Lower leg skin (tissue), 4 donors: ENCODE measurements around the gene DUS2. TPM values are rescaled to one million over a fixed set of nuclear protein-coding genes. Genes with fewer than 3 reads are reported as not detected.

Source experiments
- DNase-seq, 2 donors: peaks; one replicate each; pipeline ENCODE4 v3.0.0-alpha.2; 2019; ENCODE audit warnings: low spot score in 2 of 2
- H3K4me3 ChIP-seq: fragments of 200-600 bp; sonication (generic); 2 replicates; pipeline ENCODE4 v1.5.1; 2017; ENCODE audit warnings: mild to moderate bottlenecking, low read depth; ENCODE audit not compliant: poor library complexity, severe bottlenecking
- POLR2A ChIP-seq, 2 donors: fragments of 450-650 bp; IDR thresholded peaks; one replicate each; pipeline ENCODE4 v1.6.1; 2016 to 2017; ENCODE audit warnings: antibody characterized with exemption in 2 of 2, mild to moderate bottlenecking in 1 of 2, moderate library complexity in 1 of 2
- WGBS, 2 donors: methylation state at CpG; one replicate each; pipeline ENCODE4 v1.1.5; 2018; 5-methylcytosine and 5-hydroxymethylcytosine counted together
- intact Hi-C: fragments of 100-400 bp; cut with DNase I; formaldehyde crosslinking; loops from one replicate; pipeline ENCODE4 v1.15.0; 2023; ENCODE audit warnings: low total_unique reads
- total RNA-seq, 4 donors: library from RNA; depleted of rRNA; stranded (reverse); fragments of >200 nt; gene quantifications; one replicate each; pipeline ENCODE4 v1.1.0, GENCODE V29; 2016
- TF ChIP-seq, protein P1 (sequence below), 3 donors: fragments of 450-650 bp; IDR thresholded peaks; one replicate each; pipeline ENCODE4 v1.5.1; 2016; ENCODE audit warnings: antibody characterized with exemption in 3 of 3, mild to moderate bottlenecking in 3 of 3, moderate library complexity in 2 of 3

DUS2 gene
- total RNA-seq, 4 donors from 2014 or later = 13.7 to 24.0 (median 14.8) TPM

DNA sequence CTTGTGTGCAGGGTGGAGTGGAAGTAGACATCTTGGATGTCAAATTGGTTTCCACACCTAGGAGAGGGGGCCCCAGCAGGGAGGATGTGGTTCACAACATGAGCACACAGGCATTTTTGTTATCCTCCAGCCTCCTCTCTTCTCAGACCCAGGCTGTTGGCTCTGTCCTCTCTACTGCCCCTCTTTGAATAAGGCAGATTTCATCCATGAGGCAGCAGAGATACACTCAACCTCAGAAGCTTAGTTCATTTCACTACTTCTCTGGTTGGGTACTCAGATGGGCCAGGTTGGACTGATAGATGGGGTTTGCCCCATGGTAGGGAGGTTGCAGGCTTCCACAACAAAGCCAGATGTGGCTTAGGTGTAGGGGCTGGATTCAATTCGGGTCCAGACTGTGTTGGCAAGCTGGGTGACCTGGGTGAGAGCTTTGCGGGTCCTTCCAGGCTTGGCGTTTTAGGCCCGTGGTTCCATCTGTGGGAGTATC lies 39.9 kb downstream of the DUS2 start:
- intact Hi-C loops = no loop called here
- peak in 1 of 2 donors; percentile 76 for DNase-seq
- TF ChIP-seq, protein P1, sequence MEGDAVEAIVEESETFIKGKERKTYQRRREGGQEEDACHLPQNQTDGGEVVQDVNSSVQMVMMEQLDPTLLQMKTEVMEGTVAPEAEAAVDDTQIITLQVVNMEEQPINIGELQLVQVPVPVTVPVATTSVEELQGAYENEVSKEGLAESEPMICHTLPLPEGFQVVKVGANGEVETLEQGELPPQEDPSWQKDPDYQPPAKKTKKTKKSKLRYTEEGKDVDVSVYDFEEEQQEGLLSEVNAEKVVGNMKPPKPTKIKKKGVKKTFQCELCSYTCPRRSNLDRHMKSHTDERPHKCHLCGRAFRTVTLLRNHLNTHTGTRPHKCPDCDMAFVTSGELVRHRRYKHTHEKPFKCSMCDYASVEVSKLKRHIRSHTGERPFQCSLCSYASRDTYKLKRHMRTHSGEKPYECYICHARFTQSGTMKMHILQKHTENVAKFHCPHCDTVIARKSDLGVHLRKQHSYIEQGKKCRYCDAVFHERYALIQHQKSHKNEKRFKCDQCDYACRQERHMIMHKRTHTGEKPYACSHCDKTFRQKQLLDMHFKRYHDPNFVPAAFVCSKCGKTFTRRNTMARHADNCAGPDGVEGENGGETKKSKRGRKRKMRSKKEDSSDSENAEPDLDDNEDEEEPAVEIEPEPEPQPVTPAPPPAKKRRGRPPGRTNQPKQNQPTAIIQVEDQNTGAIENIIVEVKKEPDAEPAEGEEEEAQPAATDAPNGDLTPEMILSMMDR (IDR thresholded peaks at IDR 0.05) = no peak
- TF ChIP-seq POLR2A (IDR thresholded peaks at IDR 0.05) = no peak
- WGBS, 2 donors = 90 to 96% methylated on average over 4 of the region's 4 CpGs
- no peak overlapping the region for H3K4me3 ChIP-seq

- DNase-seq = peak; percentile 47 to 93
- intact Hi-C loops = no loop called here
- WGBS, 2 donors = 35 to 54% methylated on average over 2 of the region's 2 CpGs
- H3K4me3 ChIP-seq = no peak overlapping the region
- TF ChIP-seq POLR2A (IDR thresholded peaks at IDR 0.05) = no peak
- TF ChIP-seq, protein P1 (IDR thresholded peaks at IDR 0.05) = peak in 1 of 3 donors; percentile 48
Observed at GRCh38 chr16:68064791-68065365, 41.8 kb downstream of the DUS2 start.

- TF ChIP-seq, protein P1 (IDR thresholded peaks at IDR 0.05) = no peak
- TF ChIP-seq POLR2A (IDR thresholded peaks at IDR 0.05) = no peak
- intact Hi-C loops = no loop called here
- WGBS, 2 donors = 70 to 72% methylated on average over 6 of the region's 6 CpGs
- peak in 1 of 2 donors; percentile 26 for DNase-seq
- no peak overlapping the region for H3K4me3 ChIP-seq
Observed at GRCh38 chr16:68065716-68066305, 42.7 kb downstream of the DUS2 start.

- 41 to 63% methylated on average over 1 of the region's 1 CpG for WGBS, 2 donors
- intact Hi-C loops = no loop called here
Observed at GRCh38 chr16:68066763-68067162, 43.7 kb downstream of the DUS2 start.

DNA sequence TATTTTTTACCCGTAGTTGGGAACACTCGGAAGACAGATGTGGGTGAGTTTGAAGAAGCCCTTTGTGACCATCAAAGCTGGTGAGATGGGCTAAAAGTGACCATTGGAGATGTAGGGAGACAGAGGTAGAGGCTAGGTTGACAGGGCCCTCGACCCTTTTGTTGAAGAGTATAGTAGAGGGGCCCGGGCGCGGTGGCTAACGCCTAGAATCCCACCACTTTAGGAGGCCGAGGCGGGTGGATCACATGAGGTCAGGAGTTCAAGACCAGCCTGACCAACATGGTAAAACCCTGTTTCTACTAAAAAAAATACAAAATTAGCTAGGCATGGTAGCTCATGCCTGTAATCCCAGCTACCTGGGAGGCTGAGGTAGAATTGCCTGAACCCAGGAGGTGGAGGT lies 45.8 kb downstream of the DUS2 start:
- no peak for TF ChIP-seq POLR2A (IDR thresholded peaks at IDR 0.05)
- TF ChIP-seq, protein P1 (IDR thresholded peaks at IDR 0.05) = no peak
- 93 to 97% methylated on average over 9 of the region's 9 CpGs for WGBS, 2 donors
- no peak overlapping the region for H3K4me3 ChIP-seq
- DNase-seq = peak in 1 of 2 donors; percentile 67
- intact Hi-C loops = no loop called here

More at GRCh38 chr16:68066763-68067162, 43.7 kb downstream of the DUS2 start:
- H3K4me3 ChIP-seq = no peak overlapping the region
- DNase-seq = no peak
- TF ChIP-seq, protein P1 (IDR thresholded peaks at IDR 0.05) = no peak
- TF ChIP-seq POLR2A (IDR thresholded peaks at IDR 0.05) = no peak
